ENCODE data around the gene GGTLC2.
"Not testable (repeated sequence)": the region's sequence is repeated elsewhere in the genome, so short reads cannot be mapped to it uniquely, and the experiment has no call there.

The GGTLC2 gene

DNA sequence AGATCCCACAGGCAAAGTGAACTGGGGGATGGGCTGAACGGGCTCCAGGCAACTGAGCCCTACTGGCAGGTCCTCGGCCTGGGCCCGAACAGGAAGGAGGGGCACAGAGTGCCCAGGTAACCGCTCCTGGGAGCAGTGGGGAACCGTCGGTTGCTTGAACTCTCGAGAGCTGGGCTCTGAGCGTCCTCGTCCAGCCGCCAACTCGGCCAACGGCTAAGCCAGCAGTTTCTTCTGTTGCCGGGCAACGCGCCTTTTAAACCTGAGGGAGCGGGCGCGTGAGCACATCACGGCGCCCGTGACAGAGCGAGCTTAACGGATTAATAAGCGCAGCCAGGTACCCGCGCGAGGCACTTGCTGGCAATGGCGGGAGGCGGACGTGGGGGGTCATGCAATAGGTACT is at the start of gene GGTLC2:
TSS of gene GGTLC2 (plus strand) at position 301 of the 400 bp plus-strand sequence. CDS start 1,732 bp downstream, outside the sequence.
- DNase-seq (ENCODE audit: low read depth): not testable (repeated sequence)

DNA sequence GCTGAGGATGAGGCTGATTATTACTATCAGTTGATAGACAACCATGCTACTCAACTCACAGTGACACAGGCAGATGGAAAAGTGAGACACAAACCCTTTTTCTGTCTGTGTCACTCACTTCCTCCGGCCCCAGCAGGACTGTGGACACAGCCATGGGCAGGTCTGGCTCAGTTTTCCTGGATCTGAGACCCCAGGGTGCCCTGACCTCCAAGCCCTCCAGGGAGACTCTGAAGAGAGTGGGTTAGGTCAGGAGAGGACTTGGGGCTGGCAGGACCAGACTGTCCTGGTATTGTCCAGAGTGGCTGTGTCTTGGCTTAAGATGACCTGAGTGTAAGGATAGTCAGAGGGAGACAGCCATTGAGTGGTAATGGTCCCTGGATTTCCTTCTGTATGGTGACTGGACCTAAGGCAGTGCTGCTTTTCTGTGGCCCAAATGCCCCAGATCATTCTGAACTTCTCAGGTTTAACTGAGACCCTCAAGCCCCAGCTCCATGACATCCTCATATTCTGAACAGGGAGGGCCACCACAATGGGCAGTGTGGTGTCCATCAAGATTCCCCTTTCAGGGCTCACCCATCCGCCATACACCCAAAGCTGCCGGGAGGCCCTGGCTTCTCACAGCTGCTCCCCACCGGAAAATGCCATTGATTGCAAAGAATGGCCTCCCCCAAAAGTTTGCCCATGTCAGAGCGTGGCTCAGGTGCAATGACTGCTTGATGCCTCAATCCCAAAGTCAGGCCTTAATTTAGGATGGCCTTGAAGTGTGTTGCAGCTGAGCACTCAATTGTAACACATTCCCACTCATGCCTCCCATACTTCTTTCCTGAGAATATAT is 49.2 kb upstream of the GGTLC2 start:
- DNase-seq (ENCODE audit: low read depth): no peak

DNA sequence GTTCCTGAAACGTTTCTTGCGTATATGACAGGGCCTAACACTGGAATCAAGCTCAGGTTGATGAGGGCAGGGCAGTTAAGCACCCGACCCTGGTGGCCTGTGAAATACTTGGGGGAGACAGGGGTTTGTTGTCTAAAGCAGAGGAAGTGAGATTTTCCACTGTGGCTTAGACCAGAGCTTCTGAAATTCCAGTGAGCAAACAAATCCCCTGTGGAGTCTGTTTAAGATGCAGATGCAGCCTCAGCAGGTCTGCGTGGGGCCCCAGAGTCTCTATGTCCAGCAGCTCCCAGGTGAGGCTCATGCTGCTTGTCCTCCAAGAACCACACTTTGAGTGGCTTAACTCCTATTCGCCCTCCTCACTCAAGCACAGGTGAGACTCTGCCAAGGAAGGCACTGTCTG is 46.3 kb upstream of the GGTLC2 start:
- no peak for DNase-seq (ENCODE audit: low read depth)

DNA sequence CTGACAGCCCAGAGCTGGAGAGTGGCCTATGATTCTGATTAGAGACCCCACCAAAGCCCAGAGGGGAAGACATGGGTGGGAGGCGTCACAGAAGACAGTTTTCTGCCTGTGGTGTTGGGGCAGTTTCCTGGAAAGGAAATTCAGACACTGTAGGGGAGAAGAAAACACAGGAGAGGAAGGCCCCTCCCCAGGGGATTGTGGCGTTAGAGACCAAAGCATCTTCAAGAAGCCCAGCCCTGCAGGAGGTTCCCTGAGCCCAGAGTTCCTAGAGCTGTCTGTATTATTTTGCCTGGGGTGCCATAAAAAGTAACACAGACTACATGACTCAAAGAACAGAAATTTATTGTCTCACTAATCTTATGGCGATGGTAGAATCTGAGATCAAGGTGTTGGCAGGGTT is 45.2 kb upstream of the GGTLC2 start:
- no peak for DNase-seq (ENCODE audit: low read depth)

DNA sequence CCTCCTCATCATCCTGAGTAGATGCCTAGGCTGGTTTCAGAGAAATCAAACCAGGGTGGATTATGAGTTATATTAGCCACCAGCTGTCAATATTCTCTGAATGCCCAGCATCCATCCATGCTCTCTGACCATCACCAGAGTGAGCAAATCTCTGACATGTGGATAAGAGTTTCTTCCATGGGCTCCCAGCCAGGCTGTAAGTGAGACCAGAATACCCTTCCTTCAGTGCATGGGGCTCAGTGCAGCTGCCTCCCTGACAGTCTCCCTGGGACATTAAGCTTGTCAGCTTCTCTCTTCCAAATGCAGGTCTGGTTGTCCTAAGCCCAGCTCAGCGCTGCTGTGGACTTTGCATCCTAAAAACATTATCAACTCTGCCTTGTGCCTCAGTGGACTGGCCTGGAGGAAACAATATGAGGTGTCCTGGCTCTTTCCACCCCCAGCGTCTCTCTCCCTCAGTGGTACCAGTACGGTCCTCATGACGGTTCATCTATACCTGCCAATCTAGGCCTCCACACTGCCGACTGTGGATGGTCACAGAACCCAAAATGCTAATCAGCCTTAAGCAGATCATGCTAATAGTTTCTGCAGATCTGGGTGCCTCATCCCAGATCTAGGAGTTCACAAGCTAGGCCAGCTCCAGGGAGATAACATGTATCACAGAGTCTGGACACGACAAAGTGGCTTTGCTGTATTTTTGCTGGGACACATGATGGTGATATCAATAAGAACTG is 43.7 kb upstream of the GGTLC2 start:
- no peak for DNase-seq (ENCODE audit: low read depth)

DNA sequence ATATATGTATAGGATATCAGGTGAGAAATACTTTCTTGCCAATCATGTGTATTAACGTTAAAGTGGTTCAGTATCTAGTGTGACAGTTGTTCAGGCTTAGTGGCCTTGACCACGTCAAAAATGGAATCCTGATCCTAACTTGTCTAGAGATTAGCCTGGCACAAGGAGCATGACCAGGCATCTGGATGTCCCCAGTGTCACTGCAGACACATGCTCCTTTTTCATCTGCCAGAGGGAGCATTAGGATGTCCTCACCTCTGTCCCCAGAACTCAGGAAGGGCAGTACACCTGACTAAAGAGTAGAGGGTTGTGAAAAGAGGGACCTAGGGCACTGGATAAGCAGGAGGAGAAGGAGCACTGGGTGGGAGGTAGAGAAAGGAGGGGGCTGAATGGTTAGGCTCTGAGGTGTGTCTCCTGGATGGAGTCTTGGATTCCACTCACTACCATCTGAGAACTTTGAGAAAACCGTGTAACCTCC is 40.9 kb upstream of the GGTLC2 start:
- no peak for DNase-seq (ENCODE audit: low read depth)

DNA sequence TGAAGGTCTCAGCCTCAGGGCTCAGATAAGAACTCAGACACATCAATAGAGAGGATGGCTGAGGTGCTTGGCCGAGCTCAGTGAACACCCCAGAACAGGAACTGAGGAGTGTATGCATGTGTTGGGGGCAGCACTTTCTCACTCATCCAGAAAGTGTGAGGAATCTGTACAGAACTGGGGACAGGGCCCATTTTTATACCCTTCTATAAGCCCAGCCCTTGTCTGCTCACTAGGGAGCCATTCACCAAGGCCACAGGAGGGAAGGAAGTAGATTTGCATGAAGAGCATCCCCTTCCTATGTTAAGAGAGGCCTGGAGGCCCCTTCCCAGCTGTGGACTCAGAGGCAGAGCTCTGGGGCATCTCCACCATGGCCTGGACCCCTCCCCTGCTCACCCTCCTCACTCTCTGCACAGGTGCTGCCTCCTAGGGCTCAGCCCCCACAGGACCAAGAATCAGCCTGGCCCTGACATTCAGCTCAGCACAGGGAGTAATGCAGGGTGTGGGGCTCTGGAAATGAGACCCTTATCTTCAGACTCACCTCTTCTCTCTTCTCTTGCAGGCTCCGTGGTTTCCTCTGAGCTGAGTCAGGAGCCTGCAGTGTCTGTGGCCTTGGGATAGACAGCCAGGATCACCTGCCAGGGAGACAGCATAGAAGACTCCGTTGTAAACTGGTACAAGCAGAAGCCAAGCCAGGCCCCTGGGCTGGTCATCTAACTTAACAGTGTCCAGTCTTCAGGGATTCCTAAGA is 39.9 kb upstream of the GGTLC2 start:
- no peak for DNase-seq (ENCODE audit: low read depth)

DNA sequence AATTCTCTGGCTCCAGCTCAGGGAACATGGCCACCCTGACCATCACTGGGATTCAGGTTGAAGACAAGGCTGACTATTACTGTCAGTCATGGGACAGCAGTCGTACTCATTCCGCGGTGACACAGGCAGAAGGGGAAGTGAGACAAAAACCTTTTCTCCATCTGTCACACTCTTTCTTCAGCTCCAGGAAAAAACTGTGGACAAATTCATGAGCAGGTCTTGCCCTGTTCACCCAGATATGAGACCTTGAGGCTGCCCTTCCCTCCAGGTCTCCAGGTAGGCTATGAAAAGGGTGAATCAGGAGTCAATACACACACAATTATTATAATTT is 39.4 kb upstream of the GGTLC2 start:
- DNase-seq (ENCODE audit: low read depth): no peak

DNA sequence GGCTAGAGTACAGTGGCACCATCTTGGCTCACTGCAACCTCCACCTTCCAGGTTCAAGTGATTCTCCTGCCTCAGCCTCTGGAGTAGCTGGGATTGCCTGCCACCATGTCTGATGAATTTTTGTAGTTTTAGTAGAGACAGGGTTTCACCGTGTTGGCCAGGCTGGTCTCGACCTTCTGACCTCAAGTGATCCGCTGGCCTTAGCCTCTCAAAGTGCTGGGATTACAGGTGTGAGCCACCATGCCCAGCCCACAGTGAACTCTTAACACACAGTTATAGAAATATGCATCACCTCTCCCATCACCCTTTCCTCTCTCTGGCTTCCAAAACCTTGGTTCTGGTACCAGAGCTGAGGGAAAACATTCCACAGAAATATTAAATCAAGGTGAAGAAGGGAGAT is 36.4 kb upstream of the GGTLC2 start:
- not testable (repeated sequence) for DNase-seq (ENCODE audit: low read depth)

DNA sequence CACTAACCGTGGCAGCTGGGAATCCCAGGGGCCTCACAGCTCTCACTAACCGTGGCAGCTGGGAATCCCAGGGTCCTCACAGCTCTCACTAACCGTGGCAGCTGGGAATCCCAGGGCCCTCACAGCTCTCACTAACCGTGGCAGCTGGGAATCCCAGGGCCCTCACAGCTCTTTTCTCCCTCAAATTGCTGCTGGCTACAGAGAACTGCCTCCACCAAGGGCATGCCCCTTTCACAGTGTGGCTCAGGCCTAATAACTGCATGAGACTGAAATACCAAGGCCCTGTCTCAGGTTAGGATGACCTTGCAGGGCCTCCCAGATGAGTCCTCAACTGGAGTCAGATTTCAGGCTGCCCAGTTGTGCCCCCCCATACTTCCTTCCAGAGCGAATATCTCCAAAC is 35.1 kb upstream of the GGTLC2 start:
- DNase-seq (ENCODE audit: low read depth): no peak

DNA sequence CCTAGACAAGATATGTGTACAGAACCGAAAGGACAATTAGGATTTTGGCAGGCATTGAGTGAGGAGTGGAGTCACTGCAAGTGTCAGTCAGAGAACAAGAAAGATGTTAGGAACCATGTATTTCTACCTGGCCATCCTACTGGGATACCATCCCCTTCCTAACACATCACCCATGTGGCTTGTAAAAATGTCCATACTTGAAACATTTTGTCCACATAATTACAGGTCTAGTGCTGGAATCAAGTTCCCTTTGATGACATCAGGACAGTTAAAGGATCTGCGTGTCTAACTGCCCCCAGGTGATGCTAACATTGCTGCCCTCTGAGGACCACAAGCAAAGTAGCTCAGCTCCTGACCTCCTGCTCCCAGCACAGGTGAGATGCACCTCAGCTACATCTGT is 31.9 kb upstream of the GGTLC2 start:
- DNase-seq (ENCODE audit: low read depth): no peak

DNA sequence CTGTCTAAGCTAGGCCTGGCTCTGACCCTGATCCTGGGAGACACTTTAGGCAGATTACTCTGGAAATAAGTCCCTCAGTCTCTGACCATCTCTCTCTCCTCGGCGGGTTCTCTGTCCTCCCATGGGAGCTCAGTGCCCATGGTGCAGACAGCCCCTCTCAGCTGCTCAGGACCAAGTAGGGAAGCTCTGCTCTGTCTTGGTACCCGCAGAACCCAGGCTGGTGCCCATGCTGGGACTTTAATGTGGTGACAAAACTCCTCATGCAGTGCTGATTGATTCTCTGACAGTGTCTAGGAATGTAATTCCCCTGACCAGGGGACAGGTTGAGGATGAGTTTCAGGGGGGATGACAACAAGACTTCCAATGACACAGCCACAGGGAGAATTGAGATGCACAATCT is 30.3 kb upstream of the GGTLC2 start:
- DNase-seq (ENCODE audit: low read depth): no peak

DNA sequence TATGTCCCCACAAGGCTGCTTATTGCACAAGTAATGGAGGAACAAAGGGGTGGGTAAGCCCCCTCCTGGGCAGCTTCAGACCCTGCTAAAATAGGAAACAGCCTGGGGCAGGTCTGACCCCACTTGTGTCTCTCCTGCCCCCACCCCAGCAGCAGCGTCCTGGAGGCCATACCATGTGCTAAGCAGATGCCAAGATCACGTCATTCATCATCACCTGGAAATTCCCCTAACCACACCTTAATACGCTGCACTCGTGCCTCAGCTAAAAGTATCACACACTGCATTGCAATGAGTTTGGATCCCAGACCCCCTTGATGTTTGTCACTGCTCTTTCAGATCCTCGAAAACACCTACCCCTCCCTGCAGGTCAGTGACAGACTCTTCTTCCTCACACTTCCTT is 27.8 kb upstream of the GGTLC2 start:
- no peak for DNase-seq (ENCODE audit: low read depth)

DNA sequence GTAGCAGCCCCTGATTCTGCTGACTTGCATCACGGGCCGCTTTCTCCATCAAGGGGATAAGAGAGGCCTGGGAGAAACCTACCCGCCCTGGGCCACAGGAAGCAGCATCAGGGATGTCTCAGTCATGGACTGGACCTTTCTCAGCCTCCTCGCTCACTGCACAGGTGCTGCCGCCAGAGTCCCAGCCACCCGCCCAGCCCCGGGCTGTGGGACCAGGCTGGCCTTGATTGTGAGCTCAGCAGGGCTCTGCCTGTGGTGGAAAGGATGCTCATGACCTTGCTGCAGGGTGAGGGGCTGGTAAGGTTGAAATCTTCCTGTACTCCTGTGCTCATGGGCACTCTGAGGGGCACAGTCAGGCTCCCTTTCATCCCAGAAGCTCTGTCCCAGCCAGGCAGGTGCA is 26.0 kb upstream of the GGTLC2 start:
- no peak for DNase-seq (ENCODE audit: low read depth)

DNA sequence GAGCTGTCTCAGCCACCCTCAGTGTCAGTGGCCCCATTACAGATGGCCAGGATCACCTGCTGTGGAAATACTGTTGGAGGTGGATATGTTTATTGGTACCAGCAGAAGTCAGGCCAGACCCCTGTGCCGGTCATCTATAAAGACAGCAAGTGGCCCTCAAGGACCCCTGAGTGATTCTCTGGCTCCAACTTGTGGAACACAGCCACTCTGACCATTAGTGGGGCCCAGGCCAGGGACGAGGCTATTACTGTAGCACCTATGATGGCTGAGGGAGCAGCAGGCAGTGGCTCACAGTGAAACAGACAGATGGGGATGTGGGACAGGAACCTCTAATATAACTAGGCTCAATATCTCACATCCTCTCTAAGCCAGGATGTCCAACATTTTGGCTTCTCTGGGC is 25.5 kb upstream of the GGTLC2 start:
- no peak for DNase-seq (ENCODE audit: low read depth)

DNA sequence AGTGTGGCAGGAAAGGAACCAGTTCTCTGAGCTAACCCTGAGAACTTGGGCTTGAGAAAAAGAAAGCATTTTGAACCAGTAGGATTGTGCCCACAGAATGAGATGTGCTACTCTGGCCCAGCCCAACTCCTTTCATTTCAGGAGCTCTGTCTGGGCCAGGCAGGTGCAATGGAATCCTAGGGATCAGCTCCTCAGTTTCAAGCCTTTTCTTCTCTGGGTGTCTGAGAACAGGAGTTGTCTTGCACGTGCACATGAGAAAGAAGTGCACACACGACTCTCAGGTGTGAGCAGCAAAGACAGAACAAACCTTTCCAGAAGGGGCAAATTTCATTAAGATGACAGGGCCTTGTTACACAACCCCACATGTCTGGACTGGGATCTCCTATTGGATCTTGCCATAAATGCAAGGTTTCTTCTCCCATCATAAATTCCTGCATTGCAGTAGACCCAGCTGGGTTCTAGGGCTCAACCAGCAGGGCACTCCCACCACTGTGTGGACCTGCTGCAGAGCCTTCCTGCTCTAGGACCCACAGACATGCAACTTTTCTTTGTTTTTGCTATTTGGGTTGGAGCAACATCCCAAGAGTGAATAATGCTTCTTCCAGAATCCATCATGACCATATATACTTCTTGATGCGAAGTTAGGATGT is 24.5 kb upstream of the GGTLC2 start:
- no peak for DNase-seq (ENCODE audit: low read depth)

DNA sequence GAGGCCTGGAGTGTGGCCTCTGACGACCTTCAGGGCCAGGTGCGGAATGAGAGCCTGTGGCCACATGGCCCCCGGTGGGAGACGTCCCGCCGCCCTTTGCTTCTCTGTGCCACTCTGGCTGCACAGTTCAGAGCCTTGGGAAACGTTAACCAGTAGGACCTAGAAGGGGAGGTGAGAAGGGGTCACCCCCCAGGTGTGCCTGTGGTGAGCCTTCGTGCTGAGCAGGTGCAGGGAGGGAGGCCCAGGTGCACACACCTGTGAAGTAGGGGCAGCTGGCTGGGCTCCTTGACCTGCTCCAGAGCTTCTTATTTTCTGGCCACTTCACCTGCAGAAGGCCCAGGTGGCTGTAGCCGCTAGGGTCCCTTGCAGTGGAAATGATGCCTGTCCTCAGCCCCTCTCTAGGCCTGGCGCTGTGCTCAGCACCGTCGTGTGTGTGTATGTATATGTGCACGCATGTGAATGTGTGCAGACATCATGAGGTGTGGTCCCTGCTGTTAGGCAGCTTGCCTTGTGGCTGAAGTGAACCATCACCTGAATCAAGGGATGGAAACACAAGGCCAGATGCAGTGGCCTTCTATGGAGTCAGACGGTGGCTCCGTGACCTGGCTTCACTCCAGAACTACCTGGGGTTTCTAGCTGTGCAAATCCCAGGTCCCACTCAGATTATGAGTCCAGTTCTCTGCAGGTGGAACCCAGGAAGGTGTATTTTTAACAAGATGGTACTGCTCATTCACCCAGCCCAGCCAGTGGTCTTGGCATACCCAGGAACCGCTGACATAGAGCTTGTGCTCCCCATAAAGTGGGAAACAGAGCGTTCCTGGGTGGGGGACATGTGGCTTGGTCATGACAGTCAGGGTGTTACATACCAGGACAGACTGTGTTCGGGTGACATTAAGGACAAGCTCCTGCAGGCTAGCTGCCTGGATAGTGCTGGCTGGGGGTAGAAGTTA is 15.6 kb upstream of the GGTLC2 start:
- DNase-seq (ENCODE audit: low read depth): not testable (repeated sequence)

DNA sequence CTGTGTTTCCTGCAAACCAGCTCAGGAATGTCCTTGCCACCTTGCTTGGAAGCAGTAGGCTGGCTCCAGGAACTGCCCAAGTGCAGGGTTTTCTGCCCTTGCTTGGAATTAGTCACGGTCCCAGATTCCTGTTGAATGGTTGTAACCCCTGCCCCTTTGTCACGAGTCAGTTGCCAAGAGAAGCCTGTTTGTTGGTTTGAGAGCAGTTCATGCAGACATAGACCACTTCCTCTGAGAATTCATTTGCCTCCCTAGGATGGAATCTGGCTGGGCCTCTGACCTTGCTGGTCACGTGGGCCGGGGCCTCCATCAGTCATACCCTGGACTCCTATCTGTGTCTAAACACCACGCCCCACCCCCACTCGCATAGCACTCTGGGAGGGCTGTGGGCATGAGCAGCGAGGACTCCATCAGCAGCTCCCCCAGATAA is 13.2 kb upstream of the GGTLC2 start:
- not testable (repeated sequence) for DNase-seq (ENCODE audit: low read depth)

DNA sequence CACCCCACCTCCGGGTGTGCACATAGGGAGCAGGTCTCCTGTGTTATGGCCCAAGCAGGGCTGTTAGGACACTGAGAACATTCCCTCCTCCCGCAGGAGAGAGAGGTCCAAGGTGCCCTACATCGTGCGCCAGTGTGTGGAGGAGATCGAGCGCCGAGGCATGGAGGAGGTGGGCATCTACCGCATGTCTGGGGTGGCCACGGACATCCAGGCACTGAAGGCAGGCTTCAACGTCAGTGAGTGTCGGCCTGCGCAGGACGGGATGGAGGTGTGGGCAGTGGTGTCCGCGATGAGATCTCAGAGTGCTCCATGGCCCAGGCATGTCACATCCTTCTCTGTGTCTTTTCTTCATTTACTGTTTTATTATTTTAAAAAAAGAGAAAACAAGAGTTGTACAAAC is 12.2 kb upstream of the GGTLC2 start:
- not testable (repeated sequence) for DNase-seq (ENCODE audit: low read depth)

DNA sequence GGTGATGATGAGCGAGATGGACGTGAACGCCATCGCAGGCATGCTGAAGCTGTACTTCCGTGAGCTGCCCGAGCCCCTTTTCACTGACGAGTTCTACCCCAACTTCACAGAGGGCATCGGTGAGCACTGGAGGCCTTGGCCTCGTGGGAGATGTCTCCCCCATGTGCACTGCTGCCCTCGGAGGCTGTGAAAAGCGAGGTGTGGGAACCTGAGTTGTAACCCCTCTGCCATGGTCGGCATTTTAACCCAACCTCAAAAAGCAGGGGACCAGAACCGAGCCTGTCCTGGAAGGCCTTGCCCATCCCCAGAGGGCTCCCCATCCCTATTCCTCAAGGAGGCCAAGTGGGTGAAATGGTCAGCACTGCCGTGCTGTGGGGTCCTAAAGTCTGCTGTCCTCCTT is 10.9 kb upstream of the GGTLC2 start:
- not testable (repeated sequence) for DNase-seq (ENCODE audit: low read depth)

DNA sequence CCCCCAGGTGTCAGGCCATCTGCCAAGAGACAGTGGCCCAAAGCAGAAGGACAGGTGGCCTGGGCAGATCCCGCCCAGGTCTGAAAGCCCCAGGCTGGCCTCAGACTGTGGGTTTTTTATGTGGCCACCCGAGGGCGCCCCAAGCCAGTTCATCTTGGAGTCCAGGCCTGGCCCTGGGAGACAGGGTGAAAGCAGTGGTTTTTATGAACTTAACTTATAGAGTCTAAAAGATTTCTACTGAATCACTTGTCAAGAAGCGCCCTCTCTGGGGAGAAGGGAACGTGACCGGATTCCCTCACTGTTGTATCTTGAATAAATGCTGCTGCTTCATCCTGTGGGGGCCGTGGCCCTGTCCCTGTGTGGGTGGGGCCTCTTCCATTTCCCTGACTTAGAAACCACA is 8.2 kb upstream of the GGTLC2 start:
- DNase-seq (ENCODE audit: low read depth): not testable (repeated sequence)

Data from activated gamma-delta T cell treated with anti-CD3 and anti-CD28 coated beads, Interleukin-2, amount 50 U/mL, for 16 hours (primary cell).